Esophagus muscularis mucosa (tissue), 4 donors: ENCODE measurements around the gene HSPA12B.
A peak's percentile ranks its signal among the peaks of the same experiment; 100 is the strongest.

Experiments used
- CTCF ChIP-seq, 3 experiments: fragments of 200-600 bp in 2 of 3; fragments of 450-650 bp in 1 of 3; sonication (generic) in 2 of 3; IDR thresholded peaks; one replicate each; pipeline ENCODE4 v1.5.1; 2017 to 2019; ENCODE audit warnings: antibody characterized with exemption in 3 of 3, mild to moderate bottlenecking in 2 of 3, moderate library complexity in 1 of 3
- EP300 ChIP-seq: sonication (generic); formaldehyde crosslinking; IDR thresholded peaks from one replicate; pipeline ENCODE4 v1.6.1; 2017; ENCODE audit warnings: antibody characterized with exemption
- POLR2A ChIP-seq: fragments of 450-650 bp; IDR thresholded peaks from one replicate; pipeline ENCODE4 v1.6.1; 2017; ENCODE audit warnings: antibody characterized with exemption, moderate library complexity, mild to moderate bottlenecking, low read depth
- POLR2AphosphoS5 ChIP-seq, 2 donors: sonication (generic); formaldehyde crosslinking; IDR thresholded peaks; one replicate each; pipeline ENCODE4 v1.6.1; 2017; ENCODE audit warnings: antibody characterized with exemption in 2 of 2

GRCh38 chr20:3786665-3787323, 54.3 kb downstream of the HSPA12B start, which contains the start of gene CENPB:
- TF ChIP-seq POLR2AphosphoS5 (IDR thresholded peaks at IDR 0.05) (peak; percentile 42 to 49), POLR2A (no peak), CTCF (IDR thresholded peaks at IDR 0.05) (peak; percentile 75 to 94 (median 90)), EP300 (no peak)
